ENCODE data around the gene DOCK1.

The DOCK1 gene

GRCh38 chr10:127016331-127016730 lies 111.1 kb downstream of the DOCK1 start:
- no peak overlapping the region for H4K8ac ChIP-seq (ENCODE audit: low read depth, low read length)
- DNase-seq (ENCODE audit: low spot score), result no peak
- no peaks in the 10 kb centered on the region for H3K27me3 ChIP-seq (ENCODE audit: control insufficient read depth in 3 of 3, insufficient read depth in 3 of 3, low read depth in 1 of 3, low read length in 3 of 3)
- no peak overlapping the region for H2BK120ac ChIP-seq (ENCODE audit: low read depth, low read length)
- no peak overlapping the region for H2AK5ac ChIP-seq (ENCODE audit: low read depth, low read length)
- peak overlapping the region in 1 of 2 donors; percentile 33 for H3K4me3 ChIP-seq (ENCODE audit: low read length in 2 of 2)
- no peak overlapping the region for H3K4me2 ChIP-seq (ENCODE audit: insufficient read depth, low read length, poor library complexity, severe bottlenecking)
- no peak overlapping the region for H3K4ac ChIP-seq (ENCODE audit: low read length)
- no peaks in the 10 kb centered on the region for H3K79me1 ChIP-seq (ENCODE audit: low read depth, low read length)
- H3K18ac ChIP-seq (ENCODE audit: low read length), result no peak overlapping the region
- no peak overlapping the region for H4K91ac ChIP-seq (ENCODE audit: low read depth, low read length, poor library complexity)
- no peak overlapping the region for H3K9ac ChIP-seq (ENCODE audit: low read depth, low read length, poor library complexity)
- peak overlapping the region; percentile 5 for H3K23ac ChIP-seq (ENCODE audit: low read depth, low read length, poor library complexity)
- peaks cover 0 to 17% of the 10 kb centered on the region in 2 donors for H3K4me1 ChIP-seq (ENCODE audit: control insufficient read depth in 2 of 2, insufficient read depth in 1 of 2, low read depth in 1 of 2, low read length in 2 of 2)
- no peaks in the 10 kb centered on the region for H3K9me3 ChIP-seq (replicated peaks in 1 of 2; ENCODE audit: control insufficient read depth in 2 of 2, insufficient read depth in 1 of 2, low read depth in 1 of 2, low read length in 2 of 2)
- no peak overlapping the region for H2BK5ac ChIP-seq (ENCODE audit: low read length)
- no peak overlapping the region for H3K14ac ChIP-seq (ENCODE audit: low read length)
- no CpG with 5 or more reads among the region's 11 CpGs for WGBS, 2 donors (ENCODE audit: extremely low coverage in 2 of 2, insufficient read length in 2 of 2, insufficient replicate concordance in 1 of 2)
- H2BK15ac ChIP-seq (ENCODE audit: low read length), result no peak overlapping the region
- no peak overlapping the region for H3K27ac ChIP-seq (replicated peaks; ENCODE audit: low read length)
- H3K36me3 ChIP-seq (replicated peaks in 1 of 2; ENCODE audit: control insufficient read depth in 2 of 2, insufficient read depth in 2 of 2, low read length in 2 of 2), result peaks cover 8 to 82% of the 10 kb centered on the region in 2 donors
- no peak overlapping the region for H2AFZ ChIP-seq (ENCODE audit: low read length)
- no peak overlapping the region for H2BK12ac ChIP-seq (ENCODE audit: low read length)

GRCh38 chr10:127017541-127018297 lies 112.5 kb downstream of the DOCK1 start:
- peak overlapping the region; percentile 32 for H3K18ac ChIP-seq (ENCODE audit: low read length)
- H2BK15ac ChIP-seq (ENCODE audit: low read length), result no peak overlapping the region
- no peak overlapping the region for H2AK5ac ChIP-seq (ENCODE audit: low read depth, low read length)
- H2BK5ac ChIP-seq (ENCODE audit: low read length), result no peak overlapping the region
- no peaks in the 10 kb centered on the region for H3K27me3 ChIP-seq (ENCODE audit: control insufficient read depth in 3 of 3, insufficient read depth in 3 of 3, low read depth in 1 of 3, low read length in 3 of 3)
- H3K36me3 ChIP-seq (replicated peaks in 1 of 2; ENCODE audit: control insufficient read depth in 2 of 2, insufficient read depth in 2 of 2, low read length in 2 of 2), result peaks cover 7 to 79% of the 10 kb centered on the region in 2 donors
- H3K4ac ChIP-seq (ENCODE audit: low read length), result no peak overlapping the region
- no peak overlapping the region for H2BK120ac ChIP-seq (ENCODE audit: low read depth, low read length)
- no peak overlapping the region for H3K4me2 ChIP-seq (ENCODE audit: insufficient read depth, low read length, poor library complexity, severe bottlenecking)
- no peak overlapping the region for H4K8ac ChIP-seq (ENCODE audit: low read depth, low read length)
- H2AFZ ChIP-seq (ENCODE audit: low read length), result no peak overlapping the region
- H4K91ac ChIP-seq (ENCODE audit: low read depth, low read length, poor library complexity), result no peak overlapping the region
- H3K79me1 ChIP-seq (ENCODE audit: low read depth, low read length), result no peaks in the 10 kb centered on the region
- peaks cover 0 to 5% of the 10 kb centered on the region in 2 donors for H3K4me1 ChIP-seq (ENCODE audit: control insufficient read depth in 2 of 2, insufficient read depth in 1 of 2, low read depth in 1 of 2, low read length in 2 of 2)
- WGBS, 2 donors (ENCODE audit: extremely low coverage in 2 of 2, insufficient read length in 2 of 2, insufficient replicate concordance in 1 of 2), result no CpG with 5 or more reads among the region's 20 CpGs
- DNase-seq (ENCODE audit: low spot score), result no peak
- H3K9ac ChIP-seq (ENCODE audit: low read depth, low read length, poor library complexity), result no peak overlapping the region
- no peak overlapping the region for H3K23ac ChIP-seq (ENCODE audit: low read depth, low read length, poor library complexity)
- no peaks in the 10 kb centered on the region for H3K9me3 ChIP-seq (replicated peaks in 1 of 2; ENCODE audit: control insufficient read depth in 2 of 2, insufficient read depth in 1 of 2, low read depth in 1 of 2, low read length in 2 of 2)
- no peak overlapping the region for H2BK12ac ChIP-seq (ENCODE audit: low read length)
- no peak overlapping the region for H3K14ac ChIP-seq (ENCODE audit: low read length)
- H3K27ac ChIP-seq (replicated peaks; ENCODE audit: low read length), result no peak overlapping the region
- peak overlapping the region in 1 of 2 donors; percentile 37 for H3K4me3 ChIP-seq (ENCODE audit: low read length in 2 of 2)

GRCh38 chr10:127018298-127018650 lies 113.0 kb downstream of the DOCK1 start:
- no peaks in the 10 kb centered on the region for H3K79me1 ChIP-seq (ENCODE audit: low read depth, low read length)
- H3K23ac ChIP-seq (ENCODE audit: low read depth, low read length, poor library complexity), result no peak overlapping the region
- H3K36me3 ChIP-seq (replicated peaks in 1 of 2; ENCODE audit: control insufficient read depth in 2 of 2, insufficient read depth in 2 of 2, low read length in 2 of 2), result peaks cover 10 to 79% of the 10 kb centered on the region in 2 donors
- H3K9ac ChIP-seq (ENCODE audit: low read depth, low read length, poor library complexity), result no peak overlapping the region
- H2BK120ac ChIP-seq (ENCODE audit: low read depth, low read length), result no peak overlapping the region
- no peaks in the 10 kb centered on the region for H3K9me3 ChIP-seq (replicated peaks in 1 of 2; ENCODE audit: control insufficient read depth in 2 of 2, insufficient read depth in 1 of 2, low read depth in 1 of 2, low read length in 2 of 2)
- no peak overlapping the region for H3K14ac ChIP-seq (ENCODE audit: low read length)
- H2BK5ac ChIP-seq (ENCODE audit: low read length), result no peak overlapping the region
- no peak overlapping the region for H3K4ac ChIP-seq (ENCODE audit: low read length)
- H2BK15ac ChIP-seq (ENCODE audit: low read length), result no peak overlapping the region
- WGBS, 2 donors (ENCODE audit: extremely low coverage in 2 of 2, insufficient read length in 2 of 2, insufficient replicate concordance in 1 of 2), result no CpG with 5 or more reads among the region's 4 CpGs
- no peak for DNase-seq (ENCODE audit: low spot score)
- no peak overlapping the region for H3K4me2 ChIP-seq (ENCODE audit: insufficient read depth, low read length, poor library complexity, severe bottlenecking)
- peaks cover 0 to 4% of the 10 kb centered on the region in 2 donors for H3K4me1 ChIP-seq (ENCODE audit: control insufficient read depth in 2 of 2, insufficient read depth in 1 of 2, low read depth in 1 of 2, low read length in 2 of 2)
- no peak overlapping the region for H2AFZ ChIP-seq (ENCODE audit: low read length)
- no peak overlapping the region for H3K4me3 ChIP-seq (ENCODE audit: low read length in 2 of 2)
- no peak overlapping the region for H4K91ac ChIP-seq (ENCODE audit: low read depth, low read length, poor library complexity)
- no peak overlapping the region for H2BK12ac ChIP-seq (ENCODE audit: low read length)
- H3K27ac ChIP-seq (replicated peaks; ENCODE audit: low read length), result no peak overlapping the region
- no peaks in the 10 kb centered on the region for H3K27me3 ChIP-seq (ENCODE audit: control insufficient read depth in 3 of 3, insufficient read depth in 3 of 3, low read depth in 1 of 3, low read length in 3 of 3)
- H4K8ac ChIP-seq (ENCODE audit: low read depth, low read length), result no peak overlapping the region
- no peak overlapping the region for H2AK5ac ChIP-seq (ENCODE audit: low read depth, low read length)
- H3K18ac ChIP-seq (ENCODE audit: low read length), result no peak overlapping the region

GRCh38 chr10:127018766-127019165 lies 113.5 kb downstream of the DOCK1 start:
- H2BK120ac ChIP-seq (ENCODE audit: low read depth, low read length), result no peak overlapping the region
- no peak overlapping the region for H2AK5ac ChIP-seq (ENCODE audit: low read depth, low read length)
- H3K23ac ChIP-seq (ENCODE audit: low read depth, low read length, poor library complexity), result no peak overlapping the region
- DNase-seq (ENCODE audit: low spot score), result no peak
- no peak overlapping the region for H4K8ac ChIP-seq (ENCODE audit: low read depth, low read length)
- H3K14ac ChIP-seq (ENCODE audit: low read length), result no peak overlapping the region
- H3K9me3 ChIP-seq (replicated peaks in 1 of 2; ENCODE audit: control insufficient read depth in 2 of 2, insufficient read depth in 1 of 2, low read depth in 1 of 2, low read length in 2 of 2), result no peaks in the 10 kb centered on the region
- no peak overlapping the region for H3K9ac ChIP-seq (ENCODE audit: low read depth, low read length, poor library complexity)
- H2BK5ac ChIP-seq (ENCODE audit: low read length), result no peak overlapping the region
- H2BK15ac ChIP-seq (ENCODE audit: low read length), result no peak overlapping the region
- H3K79me1 ChIP-seq (ENCODE audit: low read depth, low read length), result no peaks in the 10 kb centered on the region
- no peaks in the 10 kb centered on the region for H3K27me3 ChIP-seq (ENCODE audit: control insufficient read depth in 3 of 3, insufficient read depth in 3 of 3, low read depth in 1 of 3, low read length in 3 of 3)
- H2BK12ac ChIP-seq (ENCODE audit: low read length), result no peak overlapping the region
- H3K4me2 ChIP-seq (ENCODE audit: insufficient read depth, low read length, poor library complexity, severe bottlenecking), result no peak overlapping the region
- H3K18ac ChIP-seq (ENCODE audit: low read length), result no peak overlapping the region
- WGBS, 2 donors (ENCODE audit: extremely low coverage in 2 of 2, insufficient read length in 2 of 2, insufficient replicate concordance in 1 of 2), result no CpG with 5 or more reads among the region's 8 CpGs
- H4K91ac ChIP-seq (ENCODE audit: low read depth, low read length, poor library complexity), result no peak overlapping the region
- H3K4me3 ChIP-seq (ENCODE audit: low read length in 2 of 2), result no peak overlapping the region
- peaks cover 0 to 3% of the 10 kb centered on the region in 2 donors for H3K4me1 ChIP-seq (ENCODE audit: control insufficient read depth in 2 of 2, insufficient read depth in 1 of 2, low read depth in 1 of 2, low read length in 2 of 2)
- peaks cover 12 to 81% of the 10 kb centered on the region in 2 donors for H3K36me3 ChIP-seq (replicated peaks in 1 of 2; ENCODE audit: control insufficient read depth in 2 of 2, insufficient read depth in 2 of 2, low read length in 2 of 2)
- H3K4ac ChIP-seq (ENCODE audit: low read length), result no peak overlapping the region
- no peak overlapping the region for H2AFZ ChIP-seq (ENCODE audit: low read length)
- no peak overlapping the region for H3K27ac ChIP-seq (replicated peaks; ENCODE audit: low read length)

Measured in neuronal stem cell (in vitro differentiated cells).